GM18868 (cell line): ENCODE data around the gene GRM8.
"Not testable (repeated sequence)": the region's sequence is repeated elsewhere in the genome, so short reads cannot be mapped to it uniquely, and the experiment has no call there.

ENCODE experiments used
- ATAC-seq: cut with Tn5 transposase; IDR thresholded peaks from one replicate; pipeline ENCODE4 v1.9.1; 2021; ENCODE audit warnings: mild to moderate bottlenecking, moderate library complexity; ENCODE audit not compliant: unreplicated experiment

Gene GRM8

GRCh38 chr7:126937171-126937570 lies 315.6 kb downstream of the GRM8 start:
- no peak for ATAC-seq

- ATAC-seq: no peak
Measured at GRCh38 chr7:126931581-126931980, 321.2 kb downstream of the GRM8 start.

- ATAC-seq: no peak
Measured at GRCh38 chr7:126930166-126930565, 322.6 kb downstream of the GRM8 start.

- no peak for ATAC-seq
Measured at GRCh38 chr7:126924477-126924876, 328.3 kb downstream of the GRM8 start.

GRCh38 chr7:126911627-126912026 lies 341.1 kb downstream of the GRM8 start:
- ATAC-seq: not testable (repeated sequence)

GRCh38 chr7:126908564-126908963 lies 344.2 kb downstream of the GRM8 start:
- not testable (repeated sequence) for ATAC-seq

- not testable (repeated sequence) for ATAC-seq
Measured at GRCh38 chr7:126907657-126908056, 345.1 kb downstream of the GRM8 start.

GRCh38 chr7:126905255-126905654 lies 347.5 kb downstream of the GRM8 start:
- not testable (repeated sequence) for ATAC-seq

GRCh38 chr7:126901041-126901765 lies 351.5 kb downstream of the GRM8 start:
- ATAC-seq: not testable (repeated sequence)

- ATAC-seq: not testable (repeated sequence)
Measured at GRCh38 chr7:126887980-126888379, 364.8 kb downstream of the GRM8 start.

GRCh38 chr7:126887560-126887959 lies 365.2 kb downstream of the GRM8 start:
- ATAC-seq: not testable (repeated sequence)

GRCh38 chr7:126882730-126883129 lies 370.0 kb downstream of the GRM8 start:
- not testable (repeated sequence) for ATAC-seq

GRCh38 chr7:126881908-126882307 lies 370.8 kb downstream of the GRM8 start:
- ATAC-seq: not testable (repeated sequence)

- no peak for ATAC-seq
Measured at GRCh38 chr7:126881315-126881714, 371.4 kb downstream of the GRM8 start.

GRCh38 chr7:126876536-126876935 lies 376.2 kb downstream of the GRM8 start:
- ATAC-seq: not testable (repeated sequence)

GRCh38 chr7:126856691-126857291 lies 395.9 kb downstream of the GRM8 start:
- peak; percentile 91 for ATAC-seq

- ATAC-seq: no peak
Measured at GRCh38 chr7:126845331-126845730, 407.4 kb downstream of the GRM8 start.

- ATAC-seq: no peak
Measured at GRCh38 chr7:126843883-126844282, 408.9 kb downstream of the GRM8 start.

- no peak for ATAC-seq
Measured at GRCh38 chr7:126843336-126843735, 409.4 kb downstream of the GRM8 start.

GRCh38 chr7:126842451-126842850 lies 410.3 kb downstream of the GRM8 start:
- ATAC-seq: no peak

- ATAC-seq: no peak
Measured at GRCh38 chr7:126840869-126841268, 411.9 kb downstream of the GRM8 start.

GRCh38 chr7:126839624-126840023 lies 413.1 kb downstream of the GRM8 start:
- ATAC-seq: no peak
